Stimulated activated CD4-positive, alpha-beta T cell treated with anti-CD3 and anti-CD28 coated beads, Interleukin-4, amount 100 ng/mL, for 48 hours (primary cell): ENCODE results near the gene ITGB6.

Experiments
- DNase-seq, 2 donors: peaks; one replicate each; pipeline ENCODE4 v3.0.0-alpha.2; 2020; ENCODE audit warnings: low read depth in 2 of 2

The ITGB6 gene

GRCh38 chr2:160091381-160091780 lies 108.7 kb downstream of the ITGB6 start:
- no peak for DNase-seq

GRCh38 chr2:160087854-160088745 lies 112.0 kb downstream of the ITGB6 start:
- no peak for DNase-seq

- DNase-seq: no peak
Observed at GRCh38 chr2:160085662-160086061, 114.4 kb downstream of the ITGB6 start.

- no peak for DNase-seq
Observed at GRCh38 chr2:160077912-160078810, 121.9 kb downstream of the ITGB6 start.

- no peak for DNase-seq
Observed at GRCh38 chr2:160076914-160077313, 123.2 kb downstream of the ITGB6 start.

GRCh38 chr2:160076241-160076640 lies 123.8 kb downstream of the ITGB6 start:
- no peak for DNase-seq

- no peak for DNase-seq
Observed at GRCh38 chr2:160075171-160075570, 124.9 kb downstream of the ITGB6 start.

- no peak for DNase-seq
Observed at GRCh38 chr2:160073284-160073888, 126.7 kb downstream of the ITGB6 start.

GRCh38 chr2:160068906-160069305 lies 131.2 kb downstream of the ITGB6 start:
- DNase-seq: no peak

- DNase-seq: no peak
Observed at GRCh38 chr2:160064916-160065315, 135.2 kb downstream of the ITGB6 start.

- no peak for DNase-seq
Observed at GRCh38 chr2:160063879-160064612, 136.0 kb downstream of the ITGB6 start.

- no peak for DNase-seq
Observed at GRCh38 chr2:160063271-160063670, 136.8 kb downstream of the ITGB6 start.

GRCh38 chr2:160062292-160063005 lies 137.6 kb downstream of the ITGB6 start, which contains the start of gene PLA2R1:
Gene PLA2R1, minus strand, starts transcription at chr2:160062615. Its CDS starts 212 bp downstream, at chr2:160062403.
- no peak for DNase-seq

- no peak for DNase-seq
Observed at GRCh38 chr2:160061944-160062291, 138.2 kb downstream of the ITGB6 start.

GRCh38 chr2:160061533-160061932 lies 138.5 kb downstream of the ITGB6 start:
- DNase-seq: no peak

GRCh38 chr2:160060297-160060696 lies 139.8 kb downstream of the ITGB6 start:
- no peak for DNase-seq

GRCh38 chr2:160057356-160057755 lies 142.7 kb downstream of the ITGB6 start:
- no peak for DNase-seq

- no peak for DNase-seq
Observed at GRCh38 chr2:160055726-160056108, 144.4 kb downstream of the ITGB6 start.

GRCh38 chr2:160054984-160055725 lies 144.9 kb downstream of the ITGB6 start:
- no peak for DNase-seq

- DNase-seq: no peak
Observed at GRCh38 chr2:160053946-160054345, 146.1 kb downstream of the ITGB6 start.
